HEK293 (cell line): ENCODE measurements around the gene ANKRD35.
A peak's percentile ranks its signal among the peaks of the same experiment; 100 is the strongest.

Experiments used
- CTCF ChIP-seq: fragments of 450-650 bp; formaldehyde crosslinking; IDR thresholded peaks from 2 replicates; pipeline ENCODE4 v1.5.1; 2016; ENCODE audit warnings: missing biosample characterization, missing genetic modification characterization
- SP2 ChIP-seq: fragments of 450-650 bp; formaldehyde crosslinking; IDR thresholded peaks from 2 replicates; pipeline ENCODE4 v1.5.1; 2016; ENCODE audit warnings: missing biosample characterization, missing genetic modification characterization
- ZBTB7A ChIP-seq: fragments of 450-650 bp; formaldehyde crosslinking; IDR thresholded peaks from 2 replicates; pipeline ENCODE4 v1.5.1; 2016; ENCODE audit warnings: low read depth, missing biosample characterization, missing genetic modification characterization
- ZNF24 ChIP-seq: fragments of 450-650 bp; formaldehyde crosslinking; IDR thresholded peaks from 2 replicates; pipeline ENCODE4 v1.5.1; 2016; ENCODE audit warnings: missing biosample characterization, missing genetic modification characterization

GRCh38 chr1:145859491-145860023 is 26.1 kb downstream of the ANKRD35 start:
- TF ChIP-seq ZNF24 (tag by site-specific recombination) (peak; percentile 65), ZBTB7A (tag by site-specific recombination) (no peak), CTCF (no peak), SP2 (tag by site-specific recombination) (peak; percentile 75)
